ENCODE measurements around the gene FOXN3. TPM values are rescaled to one million over a fixed set of nuclear protein-coding genes. Genes with fewer than 3 reads are reported as not detected.

The FOXN3 gene
- total RNA-seq, 1 donor from 2014 or later = 122 TPM

DNA sequence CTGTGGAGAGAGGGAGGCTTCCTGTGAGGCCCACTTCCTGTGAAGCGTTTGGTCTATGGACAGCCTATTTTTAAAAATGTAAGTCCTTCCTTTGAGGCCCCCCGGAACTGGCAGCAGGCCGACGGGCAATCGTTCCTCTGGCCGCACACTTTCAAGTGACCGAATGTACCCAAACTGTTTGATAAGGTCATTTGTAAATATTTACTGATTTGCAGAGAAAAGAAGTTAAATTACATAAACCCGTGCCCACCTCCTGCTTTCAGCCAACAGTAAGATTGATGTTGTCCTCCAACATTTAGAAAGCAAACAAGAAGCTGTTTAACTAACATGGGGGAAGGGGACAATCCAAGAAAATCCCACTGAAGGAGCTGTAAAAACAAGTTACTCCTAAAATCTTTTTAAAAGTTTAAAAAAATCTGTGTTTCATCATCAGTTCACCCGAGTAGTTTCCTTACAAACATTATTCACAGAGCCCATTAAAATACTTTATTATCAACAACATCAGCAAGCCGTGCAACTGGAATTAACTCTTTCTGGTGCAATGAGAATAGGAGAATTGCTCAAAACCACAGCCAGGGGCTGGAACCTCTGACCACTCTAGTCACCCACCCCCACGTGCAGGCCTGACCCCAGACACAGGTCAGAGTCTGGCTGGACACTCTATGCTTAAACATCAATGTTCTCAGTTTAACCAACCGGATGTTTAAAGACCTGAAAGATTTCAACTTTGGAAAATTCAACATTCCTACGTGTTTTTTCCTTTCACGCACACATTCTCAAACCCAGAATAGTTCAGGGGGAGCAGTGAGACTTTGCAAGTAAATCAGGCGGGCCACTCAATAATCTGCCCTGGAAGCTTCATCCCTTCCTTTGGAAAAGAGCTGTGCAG lies 65.3 kb downstream of the FOXN3 start:
- Histone ChIP-seq H4K20me1 (ENCODE audit: insufficient read depth, low read length) (peaks cover 35% of the 10 kb centered on the region), H3K27me3 (ENCODE audit: insufficient read depth, low read length) (no peaks in the 10 kb centered on the region), H2AFZ (ENCODE audit: low read depth, low read length) (no peak overlapping the region), H3K4me3 (ENCODE audit: insufficient read depth, low read depth, low read length) (no peak overlapping the region), H3K36me3 (ENCODE audit: insufficient read depth, low read length) (peaks cover 3% of the 10 kb centered on the region), H3K4me2 (ENCODE audit: low read length) (peak overlapping the region; percentile 53), H3K27ac (ENCODE audit: low read depth, low read length) (peak overlapping the region; percentile 43), H3K4me1 (ENCODE audit: insufficient read depth, low read length) (peaks cover 14% of the 10 kb centered on the region), H3K79me2 (ENCODE audit: insufficient read depth, low read length) (peaks cover 53% of the 10 kb centered on the region), H3K9me3 (ENCODE audit: insufficient read depth, low read depth, low read length) (no peaks in the 10 kb centered on the region), H3K9ac (ENCODE audit: low read length) (peak overlapping the region; percentile 35)
- no peak for TF ChIP-seq EZH2 (IDR thresholded peaks at IDR 0.05; ENCODE audit: insufficient read depth, low read length)
- TF ChIP-seq, protein P1, sequence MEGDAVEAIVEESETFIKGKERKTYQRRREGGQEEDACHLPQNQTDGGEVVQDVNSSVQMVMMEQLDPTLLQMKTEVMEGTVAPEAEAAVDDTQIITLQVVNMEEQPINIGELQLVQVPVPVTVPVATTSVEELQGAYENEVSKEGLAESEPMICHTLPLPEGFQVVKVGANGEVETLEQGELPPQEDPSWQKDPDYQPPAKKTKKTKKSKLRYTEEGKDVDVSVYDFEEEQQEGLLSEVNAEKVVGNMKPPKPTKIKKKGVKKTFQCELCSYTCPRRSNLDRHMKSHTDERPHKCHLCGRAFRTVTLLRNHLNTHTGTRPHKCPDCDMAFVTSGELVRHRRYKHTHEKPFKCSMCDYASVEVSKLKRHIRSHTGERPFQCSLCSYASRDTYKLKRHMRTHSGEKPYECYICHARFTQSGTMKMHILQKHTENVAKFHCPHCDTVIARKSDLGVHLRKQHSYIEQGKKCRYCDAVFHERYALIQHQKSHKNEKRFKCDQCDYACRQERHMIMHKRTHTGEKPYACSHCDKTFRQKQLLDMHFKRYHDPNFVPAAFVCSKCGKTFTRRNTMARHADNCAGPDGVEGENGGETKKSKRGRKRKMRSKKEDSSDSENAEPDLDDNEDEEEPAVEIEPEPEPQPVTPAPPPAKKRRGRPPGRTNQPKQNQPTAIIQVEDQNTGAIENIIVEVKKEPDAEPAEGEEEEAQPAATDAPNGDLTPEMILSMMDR (IDR thresholded peaks at IDR 0.05; ENCODE audit: insufficient read depth, low read depth, low read length) = no peak
- peaks cover 16% of the 10 kb centered on the region for H3K36me3 Mint-ChIP-seq (ENCODE audit: low read depth, unreplicated experiment)
- peak overlapping the region; percentile 90 for H3K27ac Mint-ChIP-seq (ENCODE audit: unreplicated experiment)
- H3K4me3 Mint-ChIP-seq (ENCODE audit: unreplicated experiment) = peak overlapping the region; percentile 60
- H3K9me3 Mint-ChIP-seq (ENCODE audit: unreplicated experiment) = no peaks in the 10 kb centered on the region
- DNase-seq (ENCODE audit: low read depth) = peak; percentile 34
- no peaks in the 10 kb centered on the region for H3K27me3 Mint-ChIP-seq (ENCODE audit: low read depth, unreplicated experiment)
- peaks cover 29% of the 10 kb centered on the region for H3K4me1 Mint-ChIP-seq (ENCODE audit: low read depth, unreplicated experiment)
- no peak for FAIRE-seq

DNA sequence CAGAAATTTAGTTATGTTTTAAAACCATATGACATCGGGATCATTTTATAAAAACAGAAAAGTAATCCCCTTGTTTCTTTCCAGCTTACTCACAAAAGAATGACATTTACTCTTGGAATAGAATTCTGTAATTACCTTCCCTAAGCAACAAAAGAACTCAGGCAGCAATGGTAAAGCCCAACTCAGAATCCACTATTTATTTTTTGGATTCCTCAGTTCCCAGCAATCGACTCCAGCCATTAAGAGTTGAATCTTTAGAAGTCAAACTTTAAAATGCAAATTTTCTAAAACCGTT lies 65.9 kb downstream of the FOXN3 start:
- H3K36me3 Mint-ChIP-seq (ENCODE audit: low read depth, unreplicated experiment) = peaks cover 22% of the 10 kb centered on the region
- H3K9me3 ChIP-seq (ENCODE audit: insufficient read depth, low read depth, low read length) = no peaks in the 10 kb centered on the region
- H3K27ac Mint-ChIP-seq (ENCODE audit: unreplicated experiment) = peak overlapping the region; percentile 90
- H3K4me1 ChIP-seq (ENCODE audit: insufficient read depth, low read length) = peaks cover 14% of the 10 kb centered on the region
- no peaks in the 10 kb centered on the region for H3K27me3 ChIP-seq (ENCODE audit: insufficient read depth, low read length)
- no peak overlapping the region for H3K4me3 ChIP-seq (ENCODE audit: insufficient read depth, low read depth, low read length)
- no peak overlapping the region for H2AFZ ChIP-seq (ENCODE audit: low read depth, low read length)
- H3K79me2 ChIP-seq (ENCODE audit: insufficient read depth, low read length) = peaks cover 53% of the 10 kb centered on the region
- FAIRE-seq (no peak), DNase-seq (ENCODE audit: low read depth) (no peak)
- H3K9me3 Mint-ChIP-seq (ENCODE audit: unreplicated experiment) = no peaks in the 10 kb centered on the region
- peak overlapping the region; percentile 43 for H3K27ac ChIP-seq (ENCODE audit: low read depth, low read length)
- H3K4me2 ChIP-seq (ENCODE audit: low read length) = peak overlapping the region; percentile 53
- H3K4me1 Mint-ChIP-seq (ENCODE audit: low read depth, unreplicated experiment) = peaks cover 29% of the 10 kb centered on the region
- no peaks in the 10 kb centered on the region for H3K27me3 Mint-ChIP-seq (ENCODE audit: low read depth, unreplicated experiment)
- peaks cover 31% of the 10 kb centered on the region for H4K20me1 ChIP-seq (ENCODE audit: insufficient read depth, low read length)
- H3K9ac ChIP-seq (ENCODE audit: low read length) = peak overlapping the region; percentile 35
- H3K36me3 ChIP-seq (ENCODE audit: insufficient read depth, low read length) = peaks cover 3% of the 10 kb centered on the region
- peak overlapping the region; percentile 60 for H3K4me3 Mint-ChIP-seq (ENCODE audit: unreplicated experiment)
- no peak for TF ChIP-seq EZH2 (IDR thresholded peaks at IDR 0.05; ENCODE audit: insufficient read depth, low read length)
- TF ChIP-seq, protein P1 (IDR thresholded peaks at IDR 0.05; ENCODE audit: insufficient read depth, low read depth, low read length) = no peak

DNA sequence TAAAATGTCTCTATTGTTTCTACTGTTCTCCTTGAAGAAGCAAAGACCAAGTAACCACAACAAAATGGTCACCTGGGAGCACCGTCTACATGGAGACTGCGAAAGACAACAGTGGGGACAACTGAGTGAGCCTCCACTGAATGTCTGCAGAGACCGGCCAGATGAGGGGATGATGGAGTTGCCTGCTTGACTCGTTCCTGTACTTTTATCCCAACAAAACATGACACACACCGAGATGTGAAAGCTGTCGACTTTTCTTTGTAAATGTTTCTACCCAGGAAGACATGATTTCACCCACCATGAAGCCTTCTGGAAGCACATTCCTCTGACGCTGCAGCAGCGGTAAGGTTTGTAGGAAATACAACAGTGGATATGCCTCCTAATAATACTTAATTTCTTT lies 66.9 kb downstream of the FOXN3 start:
- Histone ChIP-seq H3K27ac (ENCODE audit: low read depth, low read length) (no peak overlapping the region), H3K4me2 (ENCODE audit: low read length) (no peak overlapping the region), H3K79me2 (ENCODE audit: insufficient read depth, low read length) (peaks cover 48% of the 10 kb centered on the region), H3K27me3 (ENCODE audit: insufficient read depth, low read length) (no peaks in the 10 kb centered on the region), H2AFZ (ENCODE audit: low read depth, low read length) (no peak overlapping the region), H4K20me1 (ENCODE audit: insufficient read depth, low read length) (peaks cover 24% of the 10 kb centered on the region), H3K36me3 (ENCODE audit: insufficient read depth, low read length) (peaks cover 3% of the 10 kb centered on the region), H3K9me3 (ENCODE audit: insufficient read depth, low read depth, low read length) (no peaks in the 10 kb centered on the region), H3K4me3 (ENCODE audit: insufficient read depth, low read depth, low read length) (no peak overlapping the region), H3K9ac (ENCODE audit: low read length) (no peak overlapping the region), H3K4me1 (ENCODE audit: insufficient read depth, low read length) (peaks cover 14% of the 10 kb centered on the region)
- H3K36me3 Mint-ChIP-seq (ENCODE audit: low read depth, unreplicated experiment) = peaks cover 23% of the 10 kb centered on the region
- no peak for FAIRE-seq
- peaks cover 29% of the 10 kb centered on the region for H3K4me1 Mint-ChIP-seq (ENCODE audit: low read depth, unreplicated experiment)
- TF ChIP-seq, protein P1 (IDR thresholded peaks at IDR 0.05; ENCODE audit: insufficient read depth, low read depth, low read length) = no peak
- H3K9me3 Mint-ChIP-seq (ENCODE audit: unreplicated experiment) = no peaks in the 10 kb centered on the region
- peak overlapping the region; percentile 49 for H3K27ac Mint-ChIP-seq (ENCODE audit: unreplicated experiment)
- DNase-seq (ENCODE audit: low read depth) = no peak
- no peaks in the 10 kb centered on the region for H3K27me3 Mint-ChIP-seq (ENCODE audit: low read depth, unreplicated experiment)
- H3K4me3 Mint-ChIP-seq (ENCODE audit: unreplicated experiment) = no peak overlapping the region

All from astrocyte (in vitro differentiated cells and primary cell).